Neural cell (in vitro differentiated cells): Measurements from ENCODE around the gene GRSF1. TPM values are rescaled to one million over a fixed set of nuclear protein-coding genes. Genes with fewer than 3 reads are reported as not detected.

Experiments
- H2AFZ ChIP-seq: fragments of 200-600, 300-800 bp; sonication (generic), shearing (Covaris generic); 2 replicates; pipeline ENCODE4 v1.6.0; 2014; ENCODE audit warnings: low read depth, mild to moderate bottlenecking, antibody characterized with exemption, low read length, moderate library complexity
- H3F3A ChIP-seq: fragments of 200-600 bp; shearing (Covaris generic); 2 replicates; pipeline ENCODE4 v1.6.1; 2016; ENCODE audit warnings: mild to moderate bottlenecking, moderate library complexity, mixed read lengths, antibody characterized with exemption, low read length; ENCODE audit not compliant: insufficient read depth, poor library complexity, severe bottlenecking
- H3K27ac ChIP-seq: fragments of 200-600, 300-800 bp; sonication (generic), shearing (Covaris generic); 2 replicates; pipeline ENCODE4 v1.5.1; 2014; ENCODE audit warnings: mild to moderate bottlenecking, low read length, moderate library complexity
- H3K27me3 ChIP-seq: fragments of 300-800, 200-600 bp; sonication (generic), shearing (Covaris generic); 2 replicates; pipeline ENCODE4 v1.6.0; 2014; ENCODE audit warnings: mild to moderate bottlenecking, low read depth, low read length, moderate library complexity; ENCODE audit not compliant: insufficient read depth
- H3K36me3 ChIP-seq: fragments of 300-800, 200-600 bp; sonication (generic), shearing (Covaris generic); 2 replicates; pipeline ENCODE4 v1.5.1; 2014; ENCODE audit warnings: mild to moderate bottlenecking, antibody characterized with exemption, low read length, moderate library complexity; ENCODE audit not compliant: insufficient read depth
- H3K4me2 ChIP-seq: fragments of 300-800, 200-600 bp; sonication (generic), shearing (Covaris generic); 2 replicates; pipeline ENCODE4 v1.6.0; 2014; ENCODE audit warnings: mild to moderate bottlenecking, low read length
- H3K4me3 ChIP-seq: fragments of 300-800, 200-600 bp; sonication (generic), shearing (Covaris generic); 2 replicates; pipeline ENCODE4 v1.5.1; 2014; ENCODE audit warnings: mild to moderate bottlenecking, low read length, moderate library complexity
- H3K79me2 ChIP-seq: fragments of 200-600 bp; shearing (Covaris generic); replicated peaks from 2 replicates; pipeline ENCODE4 v1.6.0; 2014; ENCODE audit warnings: mild to moderate bottlenecking, low read length, moderate library complexity; ENCODE audit not compliant: insufficient read depth
- H3K9ac ChIP-seq: fragments of 300-800, 200-600 bp; sonication (generic), shearing (Covaris generic); 2 replicates; pipeline ENCODE4 v1.6.1; 2016; ENCODE audit warnings: mild to moderate bottlenecking, low read length, mixed read lengths
- H3K9me2 ChIP-seq: fragments of 200-600 bp; shearing (Covaris generic); 2 replicates; pipeline ENCODE4 v1.6.1; 2016; ENCODE audit warnings: mild to moderate bottlenecking, low read length, mixed read lengths; ENCODE audit not compliant: insufficient read depth
- H3K9me3 ChIP-seq: fragments of 200-600, 300-800 bp; sonication (generic), shearing (Covaris generic); 2 replicates; pipeline ENCODE4 v1.6.1; 2016; ENCODE audit warnings: mild to moderate bottlenecking, mixed run types, low read length, moderate library complexity, mixed read lengths
- H4K20me1 ChIP-seq: fragments of 200-600 bp; shearing (Covaris generic); 2 replicates; pipeline ENCODE4 v1.6.1; 2016; ENCODE audit warnings: mild to moderate bottlenecking, mixed run types; ENCODE audit not compliant: insufficient read depth
- EP300 ChIP-seq: fragments of 450-650 bp; conservative IDR thresholded peaks from 2 replicates; pipeline ENCODE4 v1.6.1; 2014; ENCODE audit warnings: antibody characterized with exemption, mild to moderate bottlenecking, moderate library complexity; ENCODE audit not compliant: poor library complexity, severe bottlenecking
- EZH2 ChIP-seq: fragments of 200-600, 300-800 bp; shearing (Covaris generic), sonication (generic); IDR thresholded peaks from 2 replicates; pipeline ENCODE4 v1.6.1; 2014; ENCODE audit warnings: antibody characterized with exemption, low read length, borderline replicate concordance, mild to moderate bottlenecking; ENCODE audit not compliant: insufficient read depth, poor library complexity, severe bottlenecking
- MXI1 ChIP-seq: fragments of 450-650 bp; conservative IDR thresholded peaks from 2 replicates; pipeline ENCODE4 v1.6.1; 2014; ENCODE audit warnings: antibody characterized with exemption, mild to moderate bottlenecking; ENCODE audit not compliant: poor library complexity, severe bottlenecking
- POLR2AphosphoS5 ChIP-seq: IDR thresholded peaks from 2 replicates; pipeline ENCODE4 v1.6.1; 2012
- RAD21 ChIP-seq: fragments of 450-650 bp; conservative IDR thresholded peaks from 2 replicates; pipeline ENCODE4 v1.6.1; 2014; ENCODE audit warnings: antibody characterized with exemption, mild to moderate bottlenecking, moderate library complexity
- SMC3 ChIP-seq: fragments of 450-650 bp; conservative IDR thresholded peaks from 2 replicates; pipeline ENCODE4 v1.6.1; 2014; ENCODE audit warnings: antibody characterized with exemption, mild to moderate bottlenecking, moderate library complexity; ENCODE audit not compliant: poor library complexity
- TAF1 ChIP-seq: IDR thresholded peaks from 2 replicates; pipeline ENCODE4 v1.6.1; 2012; ENCODE audit warnings: low read depth
- polyA plus RNA-seq: library from polyadenylated mRNA; depleted of rRNA; stranded (reverse); fragments of >200 nt; gene quantifications from 2 replicates; pipeline ENCODE4 v1.2.3, GENCODE V29; 2014
- TF ChIP-seq, protein P1 (sequence below): fragments of 450-650 bp; IDR thresholded peaks from 2 replicates; pipeline ENCODE4 v1.5.1; 2014; ENCODE audit warnings: antibody characterized with exemption, mild to moderate bottlenecking, moderate library complexity; ENCODE audit not compliant: poor library complexity, severe bottlenecking
- TF ChIP-seq, protein P2 (sequence below): IDR thresholded peaks from 2 replicates; pipeline ENCODE4 v1.6.1; 2012; ENCODE audit warnings: borderline replicate concordance

GRSF1 gene
- polyA plus RNA-seq, 1 donor from 2014 or later, result 85.5 TPM

GRCh38 chr4:70818173-70818855 lies 21.4 kb downstream of the GRSF1 start:
- Histone ChIP-seq H3K27ac (no peak overlapping the region), H3K9me2 (no peaks in the 10 kb centered on the region), H3K27me3 (no peaks in the 10 kb centered on the region), H4K20me1 (no peaks in the 10 kb centered on the region), H3K4me3 (no peak overlapping the region), H3K36me3 (no peaks in the 10 kb centered on the region), H3K9me3 (no peaks in the 10 kb centered on the region), H3K4me2 (no peak overlapping the region), H2AFZ (no peak overlapping the region), H3K79me2 (no peaks in the 10 kb centered on the region), H3F3A (no peaks in the 10 kb centered on the region), H3K9ac (no peak overlapping the region)
- no peak for TF ChIP-seq EP300
- TF ChIP-seq, protein P1, sequence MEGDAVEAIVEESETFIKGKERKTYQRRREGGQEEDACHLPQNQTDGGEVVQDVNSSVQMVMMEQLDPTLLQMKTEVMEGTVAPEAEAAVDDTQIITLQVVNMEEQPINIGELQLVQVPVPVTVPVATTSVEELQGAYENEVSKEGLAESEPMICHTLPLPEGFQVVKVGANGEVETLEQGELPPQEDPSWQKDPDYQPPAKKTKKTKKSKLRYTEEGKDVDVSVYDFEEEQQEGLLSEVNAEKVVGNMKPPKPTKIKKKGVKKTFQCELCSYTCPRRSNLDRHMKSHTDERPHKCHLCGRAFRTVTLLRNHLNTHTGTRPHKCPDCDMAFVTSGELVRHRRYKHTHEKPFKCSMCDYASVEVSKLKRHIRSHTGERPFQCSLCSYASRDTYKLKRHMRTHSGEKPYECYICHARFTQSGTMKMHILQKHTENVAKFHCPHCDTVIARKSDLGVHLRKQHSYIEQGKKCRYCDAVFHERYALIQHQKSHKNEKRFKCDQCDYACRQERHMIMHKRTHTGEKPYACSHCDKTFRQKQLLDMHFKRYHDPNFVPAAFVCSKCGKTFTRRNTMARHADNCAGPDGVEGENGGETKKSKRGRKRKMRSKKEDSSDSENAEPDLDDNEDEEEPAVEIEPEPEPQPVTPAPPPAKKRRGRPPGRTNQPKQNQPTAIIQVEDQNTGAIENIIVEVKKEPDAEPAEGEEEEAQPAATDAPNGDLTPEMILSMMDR, result no peak
- TF ChIP-seq POLR2AphosphoS5, result no peak
- TF ChIP-seq, protein P2, sequence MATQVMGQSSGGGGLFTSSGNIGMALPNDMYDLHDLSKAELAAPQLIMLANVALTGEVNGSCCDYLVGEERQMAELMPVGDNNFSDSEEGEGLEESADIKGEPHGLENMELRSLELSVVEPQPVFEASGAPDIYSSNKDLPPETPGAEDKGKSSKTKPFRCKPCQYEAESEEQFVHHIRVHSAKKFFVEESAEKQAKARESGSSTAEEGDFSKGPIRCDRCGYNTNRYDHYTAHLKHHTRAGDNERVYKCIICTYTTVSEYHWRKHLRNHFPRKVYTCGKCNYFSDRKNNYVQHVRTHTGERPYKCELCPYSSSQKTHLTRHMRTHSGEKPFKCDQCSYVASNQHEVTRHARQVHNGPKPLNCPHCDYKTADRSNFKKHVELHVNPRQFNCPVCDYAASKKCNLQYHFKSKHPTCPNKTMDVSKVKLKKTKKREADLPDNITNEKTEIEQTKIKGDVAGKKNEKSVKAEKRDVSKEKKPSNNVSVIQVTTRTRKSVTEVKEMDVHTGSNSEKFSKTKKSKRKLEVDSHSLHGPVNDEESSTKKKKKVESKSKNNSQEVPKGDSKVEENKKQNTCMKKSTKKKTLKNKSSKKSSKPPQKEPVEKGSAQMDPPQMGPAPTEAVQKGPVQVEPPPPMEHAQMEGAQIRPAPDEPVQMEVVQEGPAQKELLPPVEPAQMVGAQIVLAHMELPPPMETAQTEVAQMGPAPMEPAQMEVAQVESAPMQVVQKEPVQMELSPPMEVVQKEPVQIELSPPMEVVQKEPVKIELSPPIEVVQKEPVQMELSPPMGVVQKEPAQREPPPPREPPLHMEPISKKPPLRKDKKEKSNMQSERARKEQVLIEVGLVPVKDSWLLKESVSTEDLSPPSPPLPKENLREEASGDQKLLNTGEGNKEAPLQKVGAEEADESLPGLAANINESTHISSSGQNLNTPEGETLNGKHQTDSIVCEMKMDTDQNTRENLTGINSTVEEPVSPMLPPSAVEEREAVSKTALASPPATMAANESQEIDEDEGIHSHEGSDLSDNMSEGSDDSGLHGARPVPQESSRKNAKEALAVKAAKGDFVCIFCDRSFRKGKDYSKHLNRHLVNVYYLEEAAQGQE, result no peak
- no peak for TF ChIP-seq MXI1
- TF ChIP-seq EZH2, result no peak
- TF ChIP-seq TAF1, result no peak
- no peak for TF ChIP-seq SMC3
- no peak for TF ChIP-seq RAD21

DNA sequence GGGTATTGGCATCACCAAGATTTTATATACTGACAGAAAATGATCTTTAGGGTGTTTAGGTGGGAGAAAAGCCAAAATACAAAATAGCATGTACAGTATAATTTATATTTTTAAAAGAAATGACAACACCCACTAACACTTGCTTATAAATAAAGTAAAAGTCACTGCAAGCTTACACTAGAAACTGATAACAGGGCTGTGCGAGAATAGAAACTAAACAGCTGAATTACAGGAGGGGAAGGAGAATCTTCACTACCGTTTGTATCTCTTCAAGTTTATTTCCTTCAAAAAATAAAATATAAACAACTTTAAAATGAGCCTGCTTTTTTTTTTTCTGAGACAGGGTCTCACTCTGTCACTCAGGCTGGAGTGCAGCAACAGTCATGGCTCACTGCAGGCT lies 22.8 kb downstream of the GRSF1 start:
- H3K4me3 ChIP-seq, result no peak overlapping the region
- H2AFZ ChIP-seq, result no peak overlapping the region
- no peaks in the 10 kb centered on the region for H3K79me2 ChIP-seq
- no peak overlapping the region for H3K27ac ChIP-seq
- H3K36me3 ChIP-seq, result no peaks in the 10 kb centered on the region
- no peaks in the 10 kb centered on the region for H3K27me3 ChIP-seq
- H3K9ac ChIP-seq, result no peak overlapping the region
- TF ChIP-seq SMC3, result no peak
- H3K9me2 ChIP-seq, result no peaks in the 10 kb centered on the region
- no peaks in the 10 kb centered on the region for H3K9me3 ChIP-seq
- no peak overlapping the region for H3K4me2 ChIP-seq
- no peaks in the 10 kb centered on the region for H4K20me1 ChIP-seq
- no peaks in the 10 kb centered on the region for H3F3A ChIP-seq

DNA sequence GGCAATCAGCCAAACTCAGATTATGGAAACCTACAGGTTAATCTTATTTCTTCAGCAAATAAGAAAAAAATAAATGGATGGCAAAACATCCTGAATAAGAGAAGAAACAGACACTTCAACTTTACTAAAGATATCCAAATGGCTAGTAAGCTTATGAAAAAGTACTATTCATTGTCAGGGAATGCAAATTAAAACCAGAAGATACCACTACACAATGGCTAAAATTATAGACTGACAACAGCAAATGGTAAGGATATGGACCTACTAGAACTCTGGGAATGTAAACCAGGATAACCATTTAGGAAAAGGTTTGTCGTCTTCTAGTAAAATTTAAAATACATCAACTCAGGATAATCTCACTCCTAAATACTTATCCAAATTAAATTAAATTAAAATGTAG lies 24.3 kb downstream of the GRSF1 start:
- no peaks in the 10 kb centered on the region for H3K27me3 ChIP-seq
- no peak overlapping the region for H3K27ac ChIP-seq
- H4K20me1 ChIP-seq, result no peaks in the 10 kb centered on the region
- H3K9me3 ChIP-seq, result no peaks in the 10 kb centered on the region
- no peak overlapping the region for H3K9ac ChIP-seq
- H3K9me2 ChIP-seq, result no peaks in the 10 kb centered on the region
- H3K79me2 ChIP-seq, result no peaks in the 10 kb centered on the region
- no peak overlapping the region for H2AFZ ChIP-seq
- no peak overlapping the region for H3K4me3 ChIP-seq
- TF ChIP-seq EZH2 (no peak), TAF1 (no peak), POLR2AphosphoS5 (no peak), RAD21 (no peak), SMC3 (no peak), EP300 (no peak)
- TF ChIP-seq, protein P1, result no peak
- TF ChIP-seq, protein P2, result no peak
- no peaks in the 10 kb centered on the region for H3F3A ChIP-seq
- no peak overlapping the region for H3K4me2 ChIP-seq
- H3K36me3 ChIP-seq, result no peaks in the 10 kb centered on the region
